Transverse colon (tissue), 4 donors: ENCODE data around the gene ZNF335. TPM values are rescaled to one million over a fixed set of nuclear protein-coding genes. Genes with fewer than 3 reads are reported as not detected.
A peak's percentile ranks its signal among the peaks of the same experiment; 100 is the strongest.

Experiments
- DNase-seq: peaks from one replicate; pipeline ENCODE4 v3.0.0-alpha.2; 2019
- H3K27ac ChIP-seq, 4 donors: fragments of 200-600 bp; sonication (generic); 2 replicates each; pipeline ENCODE4 v1.5.1; 2016 to 2018; ENCODE audit warnings: inconsistent platforms in 4 of 4
- H3K27me3 ChIP-seq: fragments of 200-600 bp; sonication (generic); 2 replicates; pipeline ENCODE4 v1.5.1; 2017; ENCODE audit warnings: inconsistent platforms
- H3K36me3 ChIP-seq, 4 donors: fragments of 200-600 bp; sonication (generic); 2 replicates each; pipeline ENCODE4 v1.5.1; 2017 to 2019; ENCODE audit warnings: inconsistent platforms in 4 of 4
- H3K4me1 ChIP-seq, 4 donors: fragments of 200-600 bp; sonication (generic); 2 replicates each; pipeline ENCODE4 v1.5.1; 2017 to 2020; ENCODE audit warnings: inconsistent platforms in 4 of 4
- H3K4me3 ChIP-seq, 4 donors: fragments of 200-600 bp; sonication (generic); 1 replicate in 1 of 4; 2 replicates in 3 of 4; pipeline versions ENCODE4 v1.5.1 to v1.6.1; 2017 to 2019; ENCODE audit warnings: inconsistent platforms in 4 of 4
- H3K9me3 ChIP-seq, 2 donors: fragments of 200-600 bp; sonication (generic); 2 replicates each; pipeline ENCODE4 v1.5.1; 2017 to 2019; ENCODE audit warnings: inconsistent platforms in 2 of 2
- CTCF ChIP-seq, 5 experiments: fragments of 200-600 bp in 3 of 5; fragments of 450-650 bp in 2 of 5; sonication (generic) in 3 of 5; IDR thresholded peaks; 1 replicate in 2 of 5; 2 replicates in 3 of 5; pipeline ENCODE4 v1.5.1; 2016 to 2017; ENCODE audit warnings: antibody characterized with exemption in 5 of 5, inconsistent platforms in 3 of 5, mild to moderate bottlenecking in 2 of 5, moderate library complexity in 1 of 5
- EP300 ChIP-seq: sonication (generic); formaldehyde crosslinking; IDR thresholded peaks from one replicate; pipeline ENCODE4 v1.6.1; 2017; ENCODE audit warnings: antibody characterized with exemption, low read depth
- POLR2A ChIP-seq: fragments of 450-650 bp; IDR thresholded peaks from one replicate; pipeline ENCODE4 v1.6.1; 2016; ENCODE audit warnings: antibody characterized with exemption, mild to moderate bottlenecking, moderate library complexity
- POLR2AphosphoS5 ChIP-seq, 3 donors: sonication (generic); formaldehyde crosslinking; IDR thresholded peaks; one replicate each; pipeline ENCODE4 v1.6.1; 2016; ENCODE audit warnings: antibody characterized with exemption in 3 of 3
- WGBS, 2 donors: methylation state at CpG; one replicate each; pipeline ENCODE4 v1.1.5; 2018; ENCODE audit warnings: low coverage in 1 of 2; 5-methylcytosine and 5-hydroxymethylcytosine counted together
- in situ Hi-C, 4 donors: fragments of 200-750 bp; cut with MboI; loops; one replicate each; pipeline versions ENCODE4 v1.15.0 to v1.15.1; 2017; ENCODE audit warnings: low sequenced_read_pairs in 3 of 4, low pct_ligation_motif_present in 1 of 4, low pct_unique_long_range_greater_than_20kb in 1 of 4
- intact Hi-C: fragments of 100-400 bp; cut with DNase I; formaldehyde crosslinking; loops from one replicate; pipeline ENCODE4 v1.15.1; 2023; ENCODE audit warnings: low total_unique reads
- total RNA-seq, 4 donors: library from RNA; depleted of rRNA; stranded (reverse); fragments of >200 nt; gene quantifications; one replicate each; pipeline ENCODE4 v1.1.0, GENCODE V29; 2016

The ZNF335 gene
- total RNA-seq, 4 donors from 2014 or later = 27.0 to 80.0 (median 32.4) TPM

DNA sequence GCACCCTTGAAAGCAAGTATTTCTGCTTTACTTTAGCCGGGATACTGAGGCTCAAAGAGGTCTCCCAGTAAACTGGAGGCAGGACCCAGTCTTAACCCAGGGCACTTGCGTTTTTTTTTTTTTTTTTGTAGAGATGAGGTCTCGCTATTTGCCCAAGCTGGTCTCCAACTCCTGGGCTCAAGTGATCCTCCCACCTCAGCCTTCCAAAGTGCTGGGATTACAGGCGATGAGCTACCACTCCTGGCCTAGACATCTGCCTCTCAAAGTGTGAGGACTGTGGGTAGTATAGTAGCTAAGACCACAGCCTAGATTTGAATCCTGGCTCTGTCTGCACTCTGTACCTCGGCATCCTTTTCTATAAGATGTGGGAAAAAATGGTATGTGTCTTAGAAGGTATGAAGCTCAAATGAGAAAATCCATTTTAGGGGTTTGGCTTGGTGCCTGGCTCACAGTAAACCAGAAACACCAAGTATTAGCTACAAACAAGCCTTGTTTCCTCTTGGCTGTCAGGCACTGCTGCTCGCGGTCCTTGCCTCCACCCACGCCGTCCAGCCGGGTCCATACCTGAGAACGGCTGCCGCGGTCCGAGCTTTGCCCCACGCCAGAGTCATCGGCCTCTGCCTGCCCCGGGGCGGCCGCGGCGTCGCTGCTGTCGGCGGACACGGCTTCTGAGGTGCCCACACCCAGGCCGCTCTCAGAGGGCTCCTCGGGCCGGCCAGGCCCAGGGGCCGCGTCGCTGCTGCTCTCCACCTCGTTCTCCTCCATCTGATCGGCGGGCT lies 1.2 kb downstream of the ZNF335 start:
- Histone ChIP-seq H3K27ac (peak overlapping the region; percentile 94 to 97 (median 96)), H3K4me3 (peak overlapping the region; percentile 56 to 96 (median 82)), H3K9me3 (no peaks in the 10 kb centered on the region), H3K36me3 (peaks cover 0 to 20% (median 8%) of the 10 kb centered on the region in 4 donors), H3K27me3 (no peaks in the 10 kb centered on the region), H3K4me1 (peaks cover 18 to 24% (median 22%) of the 10 kb centered on the region in 4 donors)
- WGBS, 2 donors = 5 to 31% methylated on average over 4 to 32 of the region's 34 CpGs
- no peak for TF ChIP-seq POLR2A
- TF ChIP-seq POLR2AphosphoS5 (IDR thresholded peaks at IDR 0.05) = no peak
- no peak for TF ChIP-seq EP300
- in situ Hi-C loops = loop anchor here in 1 of 4 donors (25.0 kb wide), 1 partner anchor 159 kb away; the partner anchor contains the start of gene UBE2C
- DNase-seq = peak; percentile 41
- intact Hi-C loops = loop anchor here (1.0 kb wide), 1 partner anchor 81 kb away; no protein-coding TSS in a partner anchor

DNA sequence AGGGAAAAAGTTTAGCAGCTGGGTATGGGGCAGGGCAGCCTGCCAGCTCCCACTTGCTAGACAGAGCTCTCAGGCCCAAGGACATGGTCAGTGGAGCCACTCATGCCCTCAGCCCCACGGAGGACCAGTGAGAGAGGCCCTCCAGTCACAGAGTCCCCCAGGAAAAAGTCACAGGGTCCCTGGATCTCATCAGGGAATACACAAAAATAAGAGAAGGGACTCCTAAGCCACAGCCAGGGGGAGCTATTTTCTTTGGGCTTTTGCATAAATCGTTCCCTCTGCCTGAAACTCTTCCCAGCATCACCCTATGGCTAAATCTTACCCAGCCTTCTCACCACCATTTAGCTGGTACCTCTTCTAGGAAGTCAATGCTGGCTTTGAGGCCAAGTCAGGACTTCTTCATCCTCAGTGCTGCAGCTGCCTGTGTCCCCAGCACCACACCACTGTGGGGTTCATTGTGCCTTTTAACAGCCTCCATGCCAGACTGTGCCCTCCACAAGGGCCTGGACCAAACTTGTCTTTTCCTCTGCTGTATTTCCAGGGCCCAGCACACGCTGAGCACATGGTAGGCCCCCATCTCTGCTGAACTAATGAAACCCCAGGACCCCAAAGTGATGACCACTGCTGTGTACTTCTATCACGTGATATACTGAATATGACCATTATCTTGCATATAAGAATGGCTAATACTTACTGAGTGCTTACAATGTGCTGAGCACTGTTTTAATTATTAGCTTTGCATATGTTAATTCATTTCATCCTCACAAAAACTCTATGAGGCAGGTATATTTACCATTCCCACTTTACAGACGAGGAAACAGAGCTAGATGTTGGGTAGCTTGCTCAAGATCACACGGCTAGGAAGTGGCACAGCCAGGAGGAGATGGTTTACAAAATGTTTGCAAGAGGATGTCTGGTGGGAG lies 2.0 kb downstream of the ZNF335 start:
- Histone ChIP-seq H3K27ac (peak overlapping the region; percentile 94 to 97 (median 96)), H3K4me3 (peak overlapping the region in 1 of 4 donors; percentile 96), H3K36me3 (peaks cover 0 to 29% (median 10%) of the 10 kb centered on the region in 4 donors), H3K9me3 (no peaks in the 10 kb centered on the region), H3K27me3 (no peaks in the 10 kb centered on the region), H3K4me1 (peaks cover 18 to 24% (median 22%) of the 10 kb centered on the region in 4 donors)
- WGBS, 2 donors = 44 to 71% methylated on average over 1 to 6 of the region's 6 CpGs
- intact Hi-C loops = no loop called here
- TF ChIP-seq CTCF (IDR thresholded peaks at IDR 0.05) = peak in 4 of 5 experiments; percentile 47 to 60 (median 56)
- no peak for TF ChIP-seq EP300
- TF ChIP-seq POLR2AphosphoS5 (IDR thresholded peaks at IDR 0.05) = no peak
- TF ChIP-seq POLR2A = no peak
- DNase-seq = peak; percentile 19
- in situ Hi-C loops = loop anchor here in 2 of 4 donors (10.0 to 25.0 kb wide), 2 partner anchors 158 to 175 kb away; partner anchors contain the start of genes DNTTIP1 (in 1 of the 2), UBE2C (in 1 of the 2) and WFDC3 (in 1 of the 2)

GRCh38 chr20:45968801-45969711 lies 2.9 kb downstream of the ZNF335 start:
- DNase-seq = no peak
- H3K9me3 ChIP-seq = no peaks in the 10 kb centered on the region
- no peak overlapping the region for H3K4me3 ChIP-seq
- peaks cover 18 to 24% (median 22%) of the 10 kb centered on the region in 4 donors for H3K4me1 ChIP-seq
- H3K27ac ChIP-seq = peak overlapping the region in 3 of 4 donors; percentile 94 to 97 (median 97)
- intact Hi-C loops = no loop called here
- in situ Hi-C loops = loop anchor here in 2 of 4 donors (10.0 to 25.0 kb wide), 2 partner anchors 157 to 174 kb away; partner anchors contain the start of genes DNTTIP1 (in 1 of the 2), UBE2C (in 1 of the 2) and WFDC3 (in 1 of the 2)
- TF ChIP-seq POLR2A (no peak), CTCF (IDR thresholded peaks at IDR 0.05) (no peak), POLR2AphosphoS5 (IDR thresholded peaks at IDR 0.05) (no peak), EP300 (no peak)
- no peaks in the 10 kb centered on the region for H3K27me3 ChIP-seq
- WGBS, 2 donors = 80 to 100% methylated on average over 1 to 14 of the region's 14 CpGs
- H3K36me3 ChIP-seq = peaks cover 0 to 32% (median 10%) of the 10 kb centered on the region in 4 donors
